Stimulated activated CD4-positive, alpha-beta T cell treated with anti-CD3 and anti-CD28 coated beads, TNF-alpha, amount 100 ng/mL, for 1 hour (primary cell): Measurements from ENCODE around the gene RIPOR1.

ENCODE experiments used
- DNase-seq, 3 donors: peaks; one replicate each; pipeline ENCODE4 v3.0.0-alpha.2; 2020; ENCODE audit warnings: low read depth in 3 of 3, low spot score in 1 of 3

RIPOR1 gene

DNA sequence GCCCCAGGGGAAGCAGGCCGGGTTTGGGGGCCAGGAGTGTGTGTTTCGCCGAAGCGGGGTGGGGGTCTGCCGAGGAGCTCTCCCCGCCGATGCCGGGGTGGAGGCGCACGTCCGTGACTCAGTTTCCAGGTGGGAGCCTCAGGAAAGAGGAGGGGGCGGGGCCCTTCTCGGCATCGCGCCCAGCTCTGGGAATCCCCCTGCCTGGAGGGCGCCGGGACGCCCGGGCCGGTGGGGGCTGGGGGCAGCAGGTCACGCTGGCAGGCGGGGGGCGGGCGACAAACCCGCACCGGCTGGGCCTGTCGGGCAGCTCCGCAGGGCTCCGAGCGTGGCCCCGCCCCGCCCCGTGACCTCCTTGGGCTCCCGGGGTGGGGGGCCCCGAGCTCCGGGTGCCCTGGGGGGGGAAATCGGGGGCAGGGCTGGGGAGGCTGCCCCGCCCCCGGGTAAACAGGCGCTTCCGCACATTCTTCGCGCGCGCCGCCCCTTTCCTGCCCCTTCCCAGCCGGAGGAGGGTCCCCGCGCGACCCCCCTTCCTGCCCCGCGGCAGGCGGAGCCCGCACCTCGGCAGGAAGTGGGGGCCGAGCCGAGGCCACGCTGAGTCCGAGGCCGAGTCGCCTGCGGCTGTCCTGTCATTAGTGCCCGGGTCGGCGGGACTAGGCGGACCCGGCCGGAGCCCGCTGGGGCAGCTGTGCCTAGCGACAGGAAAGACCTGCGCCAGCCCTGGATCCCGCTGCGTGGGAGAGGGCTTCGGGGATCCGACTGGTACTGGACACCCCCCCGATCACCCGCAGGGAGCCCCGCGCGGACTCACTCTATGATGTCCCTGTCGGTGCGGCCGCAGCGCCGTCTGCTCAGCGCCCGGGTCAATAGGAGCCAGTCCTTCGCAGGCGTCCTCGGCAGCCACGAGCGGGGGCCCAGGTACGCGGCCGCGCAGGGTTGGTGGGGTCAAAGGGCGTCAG lies 9.3 kb downstream of the RIPOR1 start:
- peak in 2 of 3 donors; percentile 44 to 49 for DNase-seq

DNA sequence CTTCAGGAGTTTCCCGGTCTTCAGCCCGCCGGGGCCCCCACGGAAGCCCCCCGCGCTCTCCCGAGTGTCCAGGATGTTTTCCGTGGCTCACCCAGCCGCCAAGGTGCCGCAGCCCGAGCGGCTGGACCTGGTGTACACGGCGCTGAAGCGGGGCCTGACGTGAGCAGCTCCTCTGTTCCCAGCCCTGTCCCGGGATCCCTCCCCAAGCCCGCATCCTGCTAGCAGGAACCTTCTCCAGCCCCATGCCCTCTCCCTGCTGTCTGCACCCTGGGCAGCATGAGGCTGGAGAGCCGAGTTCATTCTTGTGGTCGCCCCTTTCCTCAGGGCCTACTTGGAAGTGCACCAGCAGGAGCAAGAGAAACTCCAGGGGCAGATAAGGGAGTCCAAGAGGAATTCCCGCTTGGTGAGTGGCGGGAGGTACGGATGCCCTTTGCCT lies 10.1 kb downstream of the RIPOR1 start:
- DNase-seq, result no peak

DNA sequence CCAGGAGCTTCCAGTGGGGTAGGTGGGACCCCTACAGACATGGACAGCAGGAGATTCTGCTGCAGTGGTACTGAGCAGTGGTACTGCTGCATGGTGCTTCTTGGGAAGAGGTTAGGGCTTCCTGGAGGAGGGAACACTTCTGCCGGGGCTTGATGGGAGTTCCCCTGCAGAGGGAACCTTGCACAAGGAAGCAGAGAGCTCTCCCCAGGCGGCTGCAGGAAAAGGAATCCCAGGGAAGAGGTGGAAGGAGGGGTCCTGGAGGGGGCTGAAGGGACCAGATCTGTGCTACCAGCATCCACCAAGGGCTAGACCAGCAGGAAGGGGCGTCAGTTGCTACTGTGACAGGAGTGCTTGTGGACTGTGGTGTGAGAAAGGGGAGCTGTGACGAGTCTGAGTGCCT lies 10.6 kb downstream of the RIPOR1 start:
- DNase-seq, result no peak

DNA sequence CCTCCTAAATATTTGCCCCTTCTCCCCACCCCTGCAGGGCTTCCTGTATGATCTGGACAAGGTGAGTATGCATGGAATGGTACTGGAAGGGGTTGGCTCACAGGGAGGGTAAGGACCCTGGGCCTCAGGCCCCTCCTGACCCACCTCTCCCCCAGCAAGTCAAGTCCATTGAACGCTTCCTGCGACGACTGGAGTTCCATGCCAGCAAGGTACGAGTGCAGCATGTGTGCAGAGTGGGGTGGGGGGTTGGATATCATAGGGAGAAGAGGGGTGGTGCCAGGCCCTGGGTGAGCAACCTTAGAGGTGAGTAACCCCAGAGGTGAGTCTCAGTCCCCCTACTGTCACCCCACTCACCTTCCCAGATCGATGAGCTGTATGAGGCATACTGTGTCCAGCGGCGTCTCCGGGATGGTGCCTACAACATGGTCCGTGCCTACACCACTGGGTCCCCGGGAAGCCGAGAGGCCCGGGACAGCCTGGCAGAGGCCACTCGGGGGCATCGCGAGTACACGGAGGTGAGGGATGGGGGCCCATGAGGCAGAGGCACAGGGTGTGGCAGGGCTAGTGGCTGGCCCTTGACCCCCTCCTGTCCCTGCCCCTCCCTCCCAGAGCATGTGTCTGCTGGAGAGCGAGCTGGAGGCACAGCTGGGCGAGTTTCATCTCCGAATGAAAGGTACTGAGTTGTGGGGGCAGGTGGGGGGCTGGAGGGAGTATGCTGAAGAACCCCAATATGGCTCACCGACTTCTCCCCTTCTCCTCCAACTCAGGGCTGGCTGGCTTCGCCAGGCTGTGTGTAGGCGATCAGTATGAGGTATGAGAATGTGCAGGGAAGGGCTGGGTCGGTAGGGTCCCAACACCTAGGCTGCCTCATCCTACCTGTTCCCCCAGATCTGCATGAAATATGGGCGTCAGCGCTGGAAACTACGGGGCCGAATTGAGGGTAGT lies 11.3 kb downstream of the RIPOR1 start:
- DNase-seq, result no peak

DNA sequence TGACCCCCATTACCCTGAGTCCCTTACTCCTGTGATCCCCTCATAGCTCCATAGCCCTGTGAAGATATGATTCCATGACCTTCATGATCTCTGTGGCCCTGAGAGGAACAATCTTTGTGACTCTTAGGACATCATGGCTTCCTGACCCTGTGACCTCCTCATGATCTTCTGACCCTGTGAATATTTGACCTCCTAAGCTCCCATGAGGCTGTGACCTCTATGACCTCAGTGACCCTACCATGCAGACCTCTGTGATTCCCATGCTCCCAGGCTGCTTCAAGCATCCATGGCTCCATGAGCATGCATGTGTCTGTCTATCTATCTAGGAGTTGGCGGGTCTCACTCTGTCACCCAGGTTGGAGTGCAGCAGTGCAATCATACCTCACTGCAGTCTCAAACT lies 12.1 kb downstream of the RIPOR1 start:
- no peak for DNase-seq

DNA sequence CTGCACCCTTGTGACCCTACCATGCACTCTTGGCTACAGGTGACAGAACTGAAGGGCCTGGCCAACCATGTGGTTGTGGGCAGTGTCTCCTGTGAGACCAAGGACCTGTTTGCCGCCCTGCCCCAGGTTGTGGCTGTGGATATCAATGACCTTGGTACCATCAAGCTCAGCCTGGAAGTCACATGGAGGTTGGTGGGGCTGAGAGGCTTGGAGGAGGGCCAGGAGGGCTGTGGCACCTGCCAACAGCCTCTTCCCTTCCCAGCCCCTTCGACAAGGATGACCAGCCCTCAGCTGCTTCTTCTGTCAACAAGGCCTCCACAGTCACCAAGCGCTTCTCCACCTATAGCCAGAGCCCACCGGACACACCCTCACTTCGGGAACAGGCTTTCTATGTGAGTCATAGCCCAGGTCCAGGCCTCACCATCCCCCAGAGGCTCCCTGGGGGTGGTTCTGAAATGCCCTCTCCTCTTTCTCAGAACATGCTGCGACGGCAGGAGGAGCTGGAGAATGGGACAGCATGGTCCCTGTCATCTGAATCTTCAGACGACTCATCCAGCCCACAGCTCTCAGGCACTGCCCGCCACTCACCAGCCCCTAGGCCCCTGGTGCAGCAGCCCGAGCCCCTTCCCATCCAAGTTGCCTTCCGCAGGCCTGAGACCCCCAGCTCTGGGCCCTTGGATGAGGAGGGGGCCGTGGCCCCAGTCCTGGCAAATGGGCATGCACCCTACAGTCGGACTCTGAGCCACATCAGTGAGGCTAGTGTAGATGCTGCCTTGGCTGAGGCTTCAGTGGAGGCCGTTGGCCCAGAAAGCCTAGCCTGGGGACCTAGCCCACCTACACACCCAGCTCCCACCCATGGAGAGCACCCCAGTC lies 13.0 kb downstream of the RIPOR1 start:
- DNase-seq, result no peak

DNA sequence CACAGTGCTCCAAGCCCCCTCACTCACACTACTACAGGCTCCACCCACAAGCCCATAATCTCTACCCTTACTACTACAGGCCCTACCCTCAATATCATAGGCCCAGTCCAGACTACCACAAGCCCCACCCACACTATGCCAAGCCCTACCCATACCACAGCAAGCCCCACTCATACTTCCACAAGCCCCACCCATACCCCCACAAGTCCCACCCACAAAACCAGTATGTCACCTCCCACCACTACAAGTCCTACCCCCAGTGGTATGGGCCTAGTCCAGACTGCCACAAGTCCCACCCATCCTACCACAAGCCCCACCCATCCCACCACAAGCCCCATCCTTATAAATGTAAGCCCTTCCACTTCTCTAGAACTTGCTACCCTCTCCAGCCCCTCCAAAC lies 13.8 kb downstream of the RIPOR1 start:
- peak in 2 of 3 donors; percentile 39 to 53 for DNase-seq

DNA sequence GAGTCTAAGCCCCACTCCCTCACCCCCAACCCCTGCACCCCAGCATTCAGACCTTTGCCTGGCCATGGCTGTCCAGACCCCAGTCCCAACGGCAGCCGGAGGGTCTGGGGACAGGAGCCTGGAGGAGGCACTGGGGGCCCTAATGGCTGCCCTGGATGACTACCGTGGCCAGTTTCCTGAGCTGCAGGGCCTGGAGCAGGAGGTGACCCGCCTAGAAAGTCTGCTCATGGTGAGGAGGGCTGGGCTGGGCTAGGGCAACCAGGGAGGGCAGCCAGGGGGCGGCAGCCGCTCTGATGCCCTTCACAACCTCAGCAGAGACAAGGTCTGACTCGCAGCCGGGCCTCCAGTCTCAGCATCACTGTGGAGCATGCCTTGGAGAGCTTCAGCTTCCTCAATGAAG lies 14.4 kb downstream of the RIPOR1 start:
- DNase-seq, result no peak

DNA sequence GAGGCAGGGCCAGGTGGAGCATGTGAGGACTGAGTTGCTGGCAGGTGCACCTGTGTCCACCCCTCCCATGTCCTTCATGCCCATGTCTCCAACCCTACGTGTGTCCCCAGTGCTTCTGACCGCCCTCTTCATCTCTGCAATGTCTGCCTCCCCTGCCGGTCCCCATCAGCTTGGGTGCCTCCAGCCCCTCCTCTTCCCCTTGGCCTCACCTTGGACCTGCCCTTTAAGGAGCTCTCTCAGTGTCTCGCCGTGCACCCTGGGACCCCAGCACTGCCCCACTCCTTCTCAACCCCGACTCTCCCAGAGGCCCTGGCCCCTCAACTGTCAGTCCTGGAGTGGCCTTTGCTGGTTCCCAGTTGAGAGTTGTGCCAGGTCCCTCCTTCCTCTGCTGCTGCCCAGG lies 15.0 kb downstream of the RIPOR1 start:
- no peak for DNase-seq

DNA sequence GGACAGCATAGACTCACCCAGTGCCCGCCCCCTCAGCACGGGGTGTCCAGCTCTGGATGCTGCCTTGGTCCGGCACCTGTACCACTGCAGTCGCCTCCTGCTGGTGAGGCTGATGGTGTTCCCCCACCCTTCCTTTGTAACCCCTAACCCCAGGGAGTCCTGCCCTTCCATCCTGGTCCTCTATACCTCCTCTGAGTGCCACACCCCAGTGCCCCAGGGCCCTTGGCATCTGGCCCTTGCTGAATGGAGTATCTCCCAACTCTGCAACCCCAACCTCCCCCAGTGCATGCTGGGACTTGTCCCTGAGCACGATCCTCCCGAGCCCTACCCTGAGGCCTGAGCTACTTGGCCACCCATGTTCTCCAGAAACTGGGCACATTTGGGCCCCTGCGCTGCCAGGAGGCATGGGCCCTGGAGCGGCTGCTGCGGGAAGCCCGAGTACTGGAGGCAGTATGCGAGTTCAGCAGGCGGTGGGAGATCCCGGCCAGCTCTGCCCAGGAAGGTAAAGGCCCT lies 15.8 kb downstream of the RIPOR1 start:
- no peak for DNase-seq

DNA sequence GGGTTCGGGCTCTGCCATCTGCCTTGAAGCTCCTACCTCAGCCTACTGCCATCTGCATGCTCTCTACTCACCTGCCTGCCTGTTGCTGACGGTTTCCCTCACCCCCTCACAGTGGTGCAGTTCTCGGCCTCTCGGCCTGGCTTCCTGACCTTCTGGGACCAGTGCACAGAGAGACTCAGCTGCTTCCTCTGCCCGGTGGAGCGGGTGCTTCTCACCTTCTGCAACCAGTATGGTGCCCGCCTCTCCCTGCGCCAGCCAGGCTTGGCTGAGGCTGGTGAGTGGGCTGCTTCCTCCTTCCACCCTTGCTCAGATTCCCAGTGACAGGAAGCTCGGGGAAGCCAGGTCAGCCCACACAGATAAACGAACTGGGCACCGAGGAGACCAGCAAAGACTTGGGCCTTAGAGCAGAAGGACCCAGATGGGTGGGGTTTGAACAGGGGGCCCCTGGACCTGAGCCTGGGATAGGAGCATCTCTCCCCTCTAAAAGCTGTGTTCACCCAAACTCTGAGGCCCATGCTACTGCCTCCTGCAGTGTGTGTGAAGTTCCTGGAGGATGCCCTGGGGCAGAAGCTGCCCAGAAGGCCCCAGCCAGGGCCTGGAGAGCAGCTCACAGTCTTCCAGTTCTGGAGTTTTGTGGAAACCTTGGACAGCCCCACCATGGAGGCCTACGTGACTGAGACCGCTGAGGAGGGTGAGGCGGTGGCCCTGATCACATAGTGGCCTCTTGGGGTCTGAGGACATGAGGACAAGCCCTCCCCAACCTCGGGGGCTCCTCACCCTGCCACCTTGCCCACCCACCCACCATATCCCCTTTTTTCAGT lies 16.4 kb downstream of the RIPOR1 start:
- DNase-seq, result no peak

DNA sequence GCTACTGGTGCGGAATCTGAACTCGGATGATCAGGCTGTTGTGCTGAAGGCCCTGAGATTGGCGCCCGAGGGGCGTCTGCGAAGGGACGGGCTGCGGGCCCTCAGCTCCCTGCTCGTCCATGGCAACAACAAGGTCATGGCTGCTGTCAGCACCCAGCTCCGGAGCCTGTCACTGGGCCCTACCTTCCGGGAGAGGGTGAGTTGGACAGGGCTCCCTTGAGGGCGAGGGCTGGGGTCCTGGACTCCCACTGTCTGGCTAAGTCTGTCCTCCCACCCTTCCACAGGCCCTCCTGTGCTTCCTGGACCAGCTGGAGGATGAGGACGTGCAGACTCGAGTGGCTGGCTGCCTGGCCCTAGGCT lies 17.0 kb downstream of the RIPOR1 start:
- DNase-seq, result no peak

DNA sequence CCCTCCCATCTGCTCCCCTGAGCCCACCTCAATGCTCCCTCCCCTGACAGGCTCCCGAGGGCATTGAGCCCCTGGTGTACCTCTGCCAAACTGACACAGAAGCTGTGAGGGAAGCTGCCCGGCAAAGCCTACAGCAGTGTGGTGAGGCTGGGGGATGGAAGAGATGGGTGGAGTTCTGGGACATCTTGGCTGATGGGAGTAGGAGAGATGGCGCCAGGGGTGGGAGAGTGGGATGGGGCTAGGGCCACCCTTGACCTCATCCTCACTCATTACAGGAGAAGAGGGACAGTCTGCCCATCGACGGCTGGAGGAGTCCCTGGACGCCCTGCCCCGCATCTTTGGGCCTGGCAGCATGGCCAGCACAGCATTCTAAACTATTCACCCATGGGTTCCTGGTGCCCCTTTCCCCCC lies 17.5 kb downstream of the RIPOR1 start:
- no peak for DNase-seq

DNA sequence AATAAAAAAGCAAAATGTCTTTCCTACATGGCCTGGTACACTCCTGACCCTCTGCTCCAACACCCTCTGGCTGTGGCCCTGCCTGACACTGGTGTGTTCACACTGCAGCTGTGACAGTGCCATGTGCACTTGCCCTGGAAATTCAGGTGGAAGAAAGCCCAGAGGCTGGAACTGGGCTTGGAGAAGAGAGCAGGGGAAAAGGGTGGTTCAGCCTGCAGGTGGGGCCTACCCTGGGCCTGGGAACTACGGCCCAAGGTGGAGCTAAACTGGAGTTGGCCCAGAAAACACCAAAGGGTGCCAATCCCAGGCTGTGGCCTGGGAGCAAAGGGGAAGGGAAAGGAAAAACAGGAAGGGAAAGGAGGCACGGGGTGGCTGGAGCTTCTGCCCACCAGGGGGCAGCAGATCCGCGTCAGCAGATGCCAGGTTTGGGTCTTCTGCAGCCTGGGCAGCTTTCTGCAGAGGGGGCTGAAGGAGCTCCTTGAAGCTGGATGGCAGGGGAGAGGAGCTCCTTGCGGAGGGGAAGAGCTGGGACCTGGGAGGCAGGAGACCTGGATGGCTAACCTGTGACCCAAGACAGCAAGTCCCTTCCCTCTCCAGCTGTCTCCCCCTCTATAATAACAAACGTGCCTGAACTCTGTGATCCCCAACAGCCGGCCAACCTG lies 18.3 kb downstream of the RIPOR1 start:
- DNase-seq, result peak in 2 of 3 donors; percentile 60 to 68

DNA sequence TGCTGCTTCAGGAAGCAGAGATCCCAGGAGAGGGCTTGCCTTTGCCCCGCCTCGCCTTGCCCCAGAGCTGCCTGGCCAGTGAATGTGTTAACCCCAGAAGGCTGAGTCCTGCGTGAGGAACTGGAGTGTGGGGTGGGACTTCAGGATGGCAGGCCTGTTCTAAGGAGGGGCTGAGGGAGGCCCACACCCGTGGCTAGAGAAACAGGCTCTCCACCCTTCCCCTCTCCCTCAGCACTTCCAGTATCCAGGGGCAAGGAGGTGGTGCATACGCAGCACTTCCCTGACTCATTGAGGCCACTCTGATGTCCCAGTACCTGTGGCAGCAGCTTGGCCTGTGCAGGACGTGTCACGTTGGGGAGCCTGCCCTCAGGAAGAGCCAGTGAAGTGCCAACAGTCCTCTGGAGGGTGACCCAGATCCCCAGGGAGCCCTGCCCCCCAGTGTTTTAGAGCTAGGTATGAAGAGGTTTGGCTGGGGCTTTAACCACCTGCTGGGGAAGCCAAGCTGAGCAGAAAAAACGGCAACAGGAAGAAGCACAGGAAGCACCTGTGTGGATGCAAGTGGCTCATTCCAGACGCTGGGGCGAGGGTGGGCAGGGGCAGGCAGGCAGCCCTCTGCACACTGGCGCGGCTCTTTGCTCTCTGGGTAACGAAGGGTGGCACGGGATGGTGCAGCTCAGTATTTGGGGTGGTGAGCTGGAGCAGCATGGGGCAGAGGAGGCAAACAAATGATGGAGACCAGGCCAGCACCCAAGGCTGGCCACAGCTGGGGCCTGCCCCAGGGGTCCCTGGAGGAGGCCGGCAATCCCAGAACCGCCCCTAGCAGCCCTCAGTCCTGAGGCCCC lies 19.0 kb downstream of the RIPOR1 start:
- DNase-seq, result peak in 1 of 3 donors; percentile 40

DNA sequence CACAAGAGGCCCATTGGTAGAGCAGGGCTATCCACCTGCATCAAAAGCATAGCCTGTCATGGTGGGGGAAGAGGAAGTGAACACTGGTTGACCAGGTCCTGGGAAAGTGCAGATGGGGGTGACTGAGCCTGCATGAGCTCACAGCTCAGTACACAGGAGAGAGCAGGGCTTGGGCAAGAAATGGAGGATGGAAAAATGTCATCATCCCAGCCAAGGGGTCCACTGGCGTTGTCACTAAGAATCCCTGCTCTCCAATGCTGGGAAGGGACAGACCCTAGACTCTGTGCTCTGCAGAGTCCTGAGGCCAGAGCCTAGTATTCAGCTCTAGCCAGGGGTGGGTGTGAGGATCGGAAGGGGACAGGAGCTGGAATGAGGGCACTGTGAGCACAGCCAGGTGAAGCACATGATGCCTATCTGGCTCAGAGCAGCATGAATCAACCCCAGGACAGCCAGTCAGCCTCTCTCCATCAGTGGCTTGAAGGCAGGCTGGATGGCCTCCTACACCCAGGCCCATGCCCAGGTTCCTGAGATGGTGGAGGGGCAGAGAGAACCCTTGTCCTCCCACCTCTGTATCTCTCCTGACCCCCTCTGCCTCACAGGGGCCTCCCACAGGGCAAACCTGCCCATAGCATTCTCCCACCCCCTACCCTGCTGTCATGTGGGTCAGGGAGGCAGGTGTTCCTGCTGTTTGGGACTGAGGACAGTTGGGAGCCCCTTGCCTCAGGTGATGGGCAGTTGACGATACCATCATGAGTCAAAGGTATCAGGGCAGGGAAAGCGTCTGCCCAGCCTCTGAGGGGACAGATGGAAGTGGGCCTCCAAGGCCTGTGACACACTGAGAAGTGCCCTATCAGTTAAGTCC lies 19.9 kb downstream of the RIPOR1 start:
- no peak for DNase-seq

DNA sequence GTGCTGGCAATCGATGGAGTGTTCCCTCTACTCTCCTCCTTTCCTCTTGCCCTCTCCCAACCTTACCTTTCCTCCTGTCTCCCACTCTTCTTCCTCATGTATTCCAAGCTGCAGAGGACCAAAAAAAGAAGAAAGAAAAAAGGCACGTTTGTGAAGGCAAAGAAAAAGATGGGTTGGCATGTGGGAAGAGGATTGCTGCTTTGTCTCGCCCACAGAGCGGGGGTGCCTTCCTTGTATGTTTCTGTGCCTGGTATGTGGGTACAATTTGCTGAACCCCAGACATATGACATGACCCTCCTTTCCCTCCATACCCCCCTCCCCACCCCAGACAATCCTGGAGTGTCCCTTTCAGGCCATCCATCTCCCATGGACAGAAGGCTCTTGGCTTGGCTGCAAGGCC lies 20.6 kb downstream of the RIPOR1 start:
- no peak for DNase-seq
